ENCODE data around the gene KLRF1. TPM values are rescaled to one million over a fixed set of nuclear protein-coding genes. Genes with fewer than 3 reads are reported as not detected.
A peak's percentile ranks its signal among the peaks of the same experiment; 100 is the strongest.

Gene KLRF1
- total and polyA plus RNA-seq, 2 experiments from 2014 or later: 0.50 TPM; not detected in 1

DNA sequence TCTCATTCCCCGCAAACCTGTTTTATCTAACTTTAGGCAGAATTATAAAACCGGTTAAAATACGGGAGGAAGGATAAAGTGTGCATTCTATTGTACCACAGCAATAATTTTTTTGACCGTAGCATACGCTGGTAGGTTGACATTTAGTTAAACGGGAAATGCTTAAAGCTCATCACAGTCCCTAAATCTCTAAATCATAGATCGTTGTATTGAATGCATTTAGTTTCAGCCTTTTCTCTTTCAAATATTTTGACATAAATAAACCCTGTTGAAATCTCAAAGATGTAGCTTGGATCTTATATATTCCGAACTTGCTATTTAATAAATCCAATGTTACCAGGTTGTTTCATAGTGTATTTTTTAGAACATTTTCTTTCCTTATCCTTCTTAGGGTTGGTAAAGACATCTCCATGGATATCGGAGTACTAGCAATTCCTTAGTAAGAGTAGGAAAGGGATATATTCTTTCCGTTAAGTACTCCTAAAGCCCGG lies 41.1 kb downstream of the KLRF1 start:
- Histone ChIP-seq H3K4me3 (no peak overlapping the region), H3K4me1 (ENCODE audit: insufficient read depth) (peaks cover 19% of the 10 kb centered on the region), H3K27ac (ENCODE audit: low read depth) (no peak overlapping the region), H3K4me2 (peak overlapping the region; percentile 18; the same call in 1 of the 2 replicates), H2AFZ (no peak overlapping the region), H3F3A (replicated peaks; ENCODE audit: low read depth) (no peaks in the 10 kb centered on the region), H3K27me3 (ENCODE audit: insufficient read depth) (no peaks in the 10 kb centered on the region), H3K79me2 (replicated peaks; ENCODE audit: insufficient read depth) (no peaks in the 10 kb centered on the region), H3K9me2 (ENCODE audit: insufficient read depth) (no peaks in the 10 kb centered on the region), H4K20me1 (replicated peaks; ENCODE audit: insufficient read depth) (no peaks in the 10 kb centered on the region), H3K36me3 (ENCODE audit: insufficient read depth) (no peaks in the 10 kb centered on the region)
- Mint-ChIP-seq H3K4me3 (no peak overlapping the region), H3K36me3 (ENCODE audit: low read depth) (no peaks in the 10 kb centered on the region), H3K9me3 (no peaks in the 10 kb centered on the region), H3K27me3 (ENCODE audit: insufficient read depth, low read depth, poor library complexity) (no peaks in the 10 kb centered on the region), H3K27ac (no peak overlapping the region), H3K4me1 (peaks cover 15% of the 10 kb centered on the region; the same call in 2 of the 3 replicates)
- no peak for ATAC-seq
- TF ChIP-seq ZNF114 (CRISPR knock-in tag; IDR thresholded peaks at IDR 0.05) (no peak), ETS1 (IDR thresholded peaks at IDR 0.05) (no peak), STAT1 (IDR thresholded peaks at IDR 0.05; ENCODE audit: unreplicated experiment) (no peak), POLR2AphosphoS5 (IDR thresholded peaks at IDR 0.05; ENCODE audit: low read depth) (no peak), ZNF331 (CRISPR knock-in tag; IDR thresholded peaks at IDR 0.05; ENCODE audit: low read depth) (no peak), NANOG (IDR thresholded peaks at IDR 0.05; ENCODE audit: borderline replicate concordance) (no peak), CREB1 (CRISPR knock-in tag; IDR thresholded peaks at IDR 0.05; ENCODE audit: low read depth) (no peak), EZH2phosphoT487 (IDR thresholded peaks at IDR 0.05; ENCODE audit: unreplicated experiment) (no peak), JUNB (IDR thresholded peaks at IDR 0.05; ENCODE audit: unreplicated experiment) (no peak), EZH2 (IDR thresholded peaks at IDR 0.05; ENCODE audit: low read depth, unreplicated experiment) (no peak)
- TF ChIP-seq, protein P1, sequence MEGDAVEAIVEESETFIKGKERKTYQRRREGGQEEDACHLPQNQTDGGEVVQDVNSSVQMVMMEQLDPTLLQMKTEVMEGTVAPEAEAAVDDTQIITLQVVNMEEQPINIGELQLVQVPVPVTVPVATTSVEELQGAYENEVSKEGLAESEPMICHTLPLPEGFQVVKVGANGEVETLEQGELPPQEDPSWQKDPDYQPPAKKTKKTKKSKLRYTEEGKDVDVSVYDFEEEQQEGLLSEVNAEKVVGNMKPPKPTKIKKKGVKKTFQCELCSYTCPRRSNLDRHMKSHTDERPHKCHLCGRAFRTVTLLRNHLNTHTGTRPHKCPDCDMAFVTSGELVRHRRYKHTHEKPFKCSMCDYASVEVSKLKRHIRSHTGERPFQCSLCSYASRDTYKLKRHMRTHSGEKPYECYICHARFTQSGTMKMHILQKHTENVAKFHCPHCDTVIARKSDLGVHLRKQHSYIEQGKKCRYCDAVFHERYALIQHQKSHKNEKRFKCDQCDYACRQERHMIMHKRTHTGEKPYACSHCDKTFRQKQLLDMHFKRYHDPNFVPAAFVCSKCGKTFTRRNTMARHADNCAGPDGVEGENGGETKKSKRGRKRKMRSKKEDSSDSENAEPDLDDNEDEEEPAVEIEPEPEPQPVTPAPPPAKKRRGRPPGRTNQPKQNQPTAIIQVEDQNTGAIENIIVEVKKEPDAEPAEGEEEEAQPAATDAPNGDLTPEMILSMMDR (conservative IDR thresholded peaks at IDR 0.05; ENCODE audit: low read depth in 2 of 2): no peak
- TF ChIP-seq, protein P2, sequence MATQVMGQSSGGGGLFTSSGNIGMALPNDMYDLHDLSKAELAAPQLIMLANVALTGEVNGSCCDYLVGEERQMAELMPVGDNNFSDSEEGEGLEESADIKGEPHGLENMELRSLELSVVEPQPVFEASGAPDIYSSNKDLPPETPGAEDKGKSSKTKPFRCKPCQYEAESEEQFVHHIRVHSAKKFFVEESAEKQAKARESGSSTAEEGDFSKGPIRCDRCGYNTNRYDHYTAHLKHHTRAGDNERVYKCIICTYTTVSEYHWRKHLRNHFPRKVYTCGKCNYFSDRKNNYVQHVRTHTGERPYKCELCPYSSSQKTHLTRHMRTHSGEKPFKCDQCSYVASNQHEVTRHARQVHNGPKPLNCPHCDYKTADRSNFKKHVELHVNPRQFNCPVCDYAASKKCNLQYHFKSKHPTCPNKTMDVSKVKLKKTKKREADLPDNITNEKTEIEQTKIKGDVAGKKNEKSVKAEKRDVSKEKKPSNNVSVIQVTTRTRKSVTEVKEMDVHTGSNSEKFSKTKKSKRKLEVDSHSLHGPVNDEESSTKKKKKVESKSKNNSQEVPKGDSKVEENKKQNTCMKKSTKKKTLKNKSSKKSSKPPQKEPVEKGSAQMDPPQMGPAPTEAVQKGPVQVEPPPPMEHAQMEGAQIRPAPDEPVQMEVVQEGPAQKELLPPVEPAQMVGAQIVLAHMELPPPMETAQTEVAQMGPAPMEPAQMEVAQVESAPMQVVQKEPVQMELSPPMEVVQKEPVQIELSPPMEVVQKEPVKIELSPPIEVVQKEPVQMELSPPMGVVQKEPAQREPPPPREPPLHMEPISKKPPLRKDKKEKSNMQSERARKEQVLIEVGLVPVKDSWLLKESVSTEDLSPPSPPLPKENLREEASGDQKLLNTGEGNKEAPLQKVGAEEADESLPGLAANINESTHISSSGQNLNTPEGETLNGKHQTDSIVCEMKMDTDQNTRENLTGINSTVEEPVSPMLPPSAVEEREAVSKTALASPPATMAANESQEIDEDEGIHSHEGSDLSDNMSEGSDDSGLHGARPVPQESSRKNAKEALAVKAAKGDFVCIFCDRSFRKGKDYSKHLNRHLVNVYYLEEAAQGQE (IDR thresholded peaks at IDR 0.05; ENCODE audit: unreplicated experiment): no peak
- TF ChIP-seq, protein P3, sequence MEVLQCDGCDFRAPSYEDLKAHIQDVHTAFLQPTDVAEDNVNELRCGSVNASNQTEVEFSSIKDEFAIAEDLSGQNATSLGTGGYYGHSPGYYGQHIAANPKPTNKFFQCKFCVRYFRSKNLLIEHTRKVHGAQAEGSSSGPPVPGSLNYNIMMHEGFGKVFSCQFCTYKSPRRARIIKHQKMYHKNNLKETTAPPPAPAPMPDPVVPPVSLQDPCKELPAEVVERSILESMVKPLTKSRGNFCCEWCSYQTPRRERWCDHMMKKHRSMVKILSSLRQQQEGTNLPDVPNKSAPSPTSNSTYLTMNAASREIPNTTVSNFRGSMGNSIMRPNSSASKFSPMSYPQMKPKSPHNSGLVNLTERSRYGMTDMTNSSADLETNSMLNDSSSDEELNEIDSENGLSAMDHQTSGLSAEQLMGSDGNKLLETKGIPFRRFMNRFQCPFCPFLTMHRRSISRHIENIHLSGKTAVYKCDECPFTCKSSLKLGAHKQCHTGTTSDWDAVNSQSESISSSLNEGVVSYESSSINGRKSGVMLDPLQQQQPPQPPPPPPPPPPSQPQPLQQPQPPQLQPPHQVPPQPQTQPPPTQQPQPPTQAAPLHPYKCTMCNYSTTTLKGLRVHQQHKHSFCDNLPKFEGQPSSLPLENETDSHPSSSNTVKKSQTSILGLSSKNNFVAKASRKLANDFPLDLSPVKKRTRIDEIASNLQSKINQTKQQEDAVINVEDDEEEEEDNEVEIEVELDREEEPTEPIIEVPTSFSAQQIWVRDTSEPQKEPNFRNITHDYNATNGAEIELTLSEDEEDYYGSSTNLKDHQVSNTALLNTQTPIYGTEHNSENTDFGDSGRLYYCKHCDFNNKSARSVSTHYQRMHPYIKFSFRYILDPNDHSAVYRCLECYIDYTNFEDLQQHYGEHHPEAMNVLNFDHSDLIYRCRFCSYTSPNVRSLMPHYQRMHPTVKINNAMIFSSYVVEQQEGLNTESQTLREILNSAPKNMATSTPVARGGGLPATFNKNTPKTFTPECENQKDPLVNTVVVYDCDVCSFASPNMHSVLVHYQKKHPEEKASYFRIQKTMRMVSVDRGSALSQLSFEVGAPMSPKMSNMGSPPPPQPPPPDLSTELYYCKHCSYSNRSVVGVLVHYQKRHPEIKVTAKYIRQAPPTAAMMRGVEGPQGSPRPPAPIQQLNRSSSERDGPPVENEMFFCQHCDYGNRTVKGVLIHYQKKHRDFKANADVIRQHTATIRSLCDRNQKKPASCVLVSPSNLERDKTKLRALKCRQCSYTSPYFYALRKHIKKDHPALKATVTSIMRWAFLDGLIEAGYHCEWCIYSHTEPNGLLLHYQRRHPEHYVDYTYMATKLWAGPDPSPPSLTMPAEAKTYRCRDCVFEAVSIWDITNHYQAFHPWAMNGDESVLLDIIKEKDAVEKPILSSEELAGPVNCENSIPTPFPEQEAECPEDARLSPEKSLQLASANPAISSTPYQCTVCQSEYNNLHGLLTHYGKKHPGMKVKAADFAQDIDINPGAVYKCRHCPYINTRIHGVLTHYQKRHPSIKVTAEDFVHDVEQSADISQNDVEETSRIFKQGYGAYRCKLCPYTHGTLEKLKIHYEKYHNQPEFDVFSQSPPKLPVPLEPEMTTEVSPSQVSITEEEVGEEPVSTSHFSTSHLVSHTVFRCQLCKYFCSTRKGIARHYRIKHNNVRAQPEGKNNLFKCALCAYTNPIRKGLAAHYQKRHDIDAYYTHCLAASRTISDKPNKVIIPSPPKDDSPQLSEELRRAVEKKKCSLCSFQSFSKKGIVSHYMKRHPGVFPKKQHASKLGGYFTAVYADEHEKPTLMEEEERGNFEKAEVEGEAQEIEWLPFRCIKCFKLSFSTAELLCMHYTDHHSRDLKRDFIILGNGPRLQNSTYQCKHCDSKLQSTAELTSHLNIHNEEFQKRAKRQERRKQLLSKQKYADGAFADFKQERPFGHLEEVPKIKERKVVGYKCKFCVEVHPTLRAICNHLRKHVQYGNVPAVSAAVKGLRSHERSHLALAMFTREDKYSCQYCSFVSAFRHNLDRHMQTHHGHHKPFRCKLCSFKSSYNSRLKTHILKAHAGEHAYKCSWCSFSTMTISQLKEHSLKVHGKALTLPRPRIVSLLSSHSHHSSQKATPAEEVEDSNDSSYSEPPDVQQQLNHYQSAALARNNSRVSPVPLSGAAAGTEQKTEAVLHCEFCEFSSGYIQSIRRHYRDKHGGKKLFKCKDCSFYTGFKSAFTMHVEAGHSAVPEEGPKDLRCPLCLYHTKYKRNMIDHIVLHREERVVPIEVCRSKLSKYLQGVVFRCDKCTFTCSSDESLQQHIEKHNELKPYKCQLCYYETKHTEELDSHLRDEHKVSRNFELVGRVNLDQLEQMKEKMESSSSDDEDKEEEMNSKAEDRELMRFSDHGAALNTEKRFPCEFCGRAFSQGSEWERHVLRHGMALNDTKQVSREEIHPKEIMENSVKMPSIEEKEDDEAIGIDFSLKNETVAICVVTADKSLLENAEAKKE (CRISPR knock-in tag; IDR thresholded peaks at IDR 0.05): no peak
- no peak for DNase-seq (ENCODE audit: low spot score)

Data from GM23338 (cell line).